ENCODE measurements around the gene NUDT7. TPM values are rescaled to one million over a fixed set of nuclear protein-coding genes. Genes with fewer than 3 reads are reported as not detected.
A peak's percentile ranks its signal among the peaks of the same experiment; 100 is the strongest.

The NUDT7 gene
- total RNA-seq, 1 experiment from 2014 or later, result 5.2 TPM

GRCh38 chr16:77788181-77789084 is 66.1 kb downstream of the NUDT7 start, which contains the start of gene VAT1L:
TSS of gene VAT1L (plus strand) at chr16:77788564. CDS start at chr16:77788683, 119 bp downstream.
- Histone ChIP-seq H3K36me3 (ENCODE audit: control insufficient read depth in 1 of 2, insufficient read depth in 2 of 2, low read length in 2 of 2) (no peaks in the 10 kb centered on the region), H4K20me1 (ENCODE audit: insufficient read depth) (no peaks in the 10 kb centered on the region), H3K9ac (ENCODE audit: low read length) (no peak within 1 kb of the TSS), H2AFZ (ENCODE audit: low read depth, low read length, poor library complexity, severe bottlenecking) (no peak within 1 kb of the TSS), H3K9me3 (ENCODE audit: control insufficient read depth in 1 of 2, insufficient read depth in 1 of 2, low read depth in 1 of 2, low read length in 2 of 2) (no peaks in the 10 kb centered on the region), H3K79me2 (ENCODE audit: insufficient read depth, low read length) (no peaks in the 10 kb centered on the region), H3K4me2 (ENCODE audit: low read length) (no peak within 1 kb of the TSS), H3K27ac (ENCODE audit: low read depth, low read length) (no peak within 1 kb of the TSS), H3K4me1 (ENCODE audit: control insufficient read depth in 1 of 2, insufficient read depth in 2 of 2, low read length in 2 of 2) (no peaks in the 10 kb centered on the region), H3K4me3 (replicated peaks in 1 of 2; ENCODE audit: low read depth in 1 of 2, low read length in 2 of 2) (no peak within 1 kb of the TSS), H3K27me3 (ENCODE audit: insufficient read depth, low read length) (peaks cover 53% of the 10 kb centered on the region), H3K9me2 (ENCODE audit: insufficient read depth) (no peaks in the 10 kb centered on the region)
- no TSS peak for BruUV-seq (replicated peaks)
- 0 out of 2 replicates have a peak, but pooled peaks have one; percentile 46 for ATAC-seq
- ChIA-PET POLR2A (no interaction called here), CTCF (no interaction called here), RAD21 (ENCODE audit: low non-redundant PET in 1 of 2, low total read pairs in 2 of 2, uncharacterized antibody in 2 of 2, unreplicated experiment in 2 of 2) (no interaction called here)
- no peak for TF ChIP-seq ZNF274 (IDR thresholded peaks at IDR 0.05; ENCODE audit: low read depth, low read length)
- no peak for DNase-seq (ENCODE audit: low read depth, low spot score)
- intact Hi-C loops (cut with micrococcal nuclease), result no loop called here

GRCh38 chr16:77789085-77790008 is 67.0 kb downstream of the NUDT7 start:
- Histone ChIP-seq H3K4me2 (ENCODE audit: low read length) (no peak overlapping the region), H3K79me2 (ENCODE audit: insufficient read depth, low read length) (no peaks in the 10 kb centered on the region), H3K4me1 (ENCODE audit: control insufficient read depth in 1 of 2, insufficient read depth in 2 of 2, low read length in 2 of 2) (no peaks in the 10 kb centered on the region), H3K4me3 (replicated peaks in 1 of 2; ENCODE audit: low read depth in 1 of 2, low read length in 2 of 2) (no peak overlapping the region), H3K27ac (ENCODE audit: low read depth, low read length) (no peak overlapping the region), H2AFZ (ENCODE audit: low read depth, low read length, poor library complexity, severe bottlenecking) (no peak overlapping the region), H3K9me2 (ENCODE audit: insufficient read depth) (no peaks in the 10 kb centered on the region), H4K20me1 (ENCODE audit: insufficient read depth) (no peaks in the 10 kb centered on the region), H3K9me3 (ENCODE audit: control insufficient read depth in 1 of 2, insufficient read depth in 1 of 2, low read depth in 1 of 2, low read length in 2 of 2) (no peaks in the 10 kb centered on the region), H3K27me3 (ENCODE audit: insufficient read depth, low read length) (peaks cover 62% of the 10 kb centered on the region), H3K9ac (ENCODE audit: low read length) (no peak overlapping the region), H3K36me3 (ENCODE audit: control insufficient read depth in 1 of 2, insufficient read depth in 2 of 2, low read length in 2 of 2) (no peaks in the 10 kb centered on the region)
- ATAC-seq, result no peak
- CTCF ChIA-PET, result no interaction called here
- RAD21 ChIA-PET (ENCODE audit: low non-redundant PET in 1 of 2, low total read pairs in 2 of 2, uncharacterized antibody in 2 of 2, unreplicated experiment in 2 of 2), result no interaction called here
- no peak for DNase-seq (ENCODE audit: low read depth, low spot score)
- BruUV-seq (replicated peaks), result no TSS peak
- intact Hi-C loops (cut with micrococcal nuclease), result no loop called here
- POLR2A ChIA-PET, result no interaction called here
- TF ChIP-seq ATF3 (IDR thresholded peaks at IDR 0.05), result no peak
- TF ChIP-seq EGR1 (IDR thresholded peaks at IDR 0.05; ENCODE audit: low read depth), result no peak
- TF ChIP-seq ZBTB33 (IDR thresholded peaks at IDR 0.05; ENCODE audit: extremely low read depth, insufficient replicate concordance, low read length), result no peak
- TF ChIP-seq JUND (IDR thresholded peaks at IDR 0.05), result no peak
- no peak for TF ChIP-seq CEBPB (IDR thresholded peaks at IDR 0.05; ENCODE audit: low read depth)
- TF ChIP-seq POLR2AphosphoS5 (IDR thresholded peaks at IDR 0.05; ENCODE audit: low read depth, low read length), result no peak
- TF ChIP-seq EZH2 (IDR thresholded peaks at IDR 0.05), result no peak
- TF ChIP-seq RAD21 (IDR thresholded peaks at IDR 0.05; ENCODE audit: low read depth), result no peak
- TF ChIP-seq FOSL1 (IDR thresholded peaks at IDR 0.05; ENCODE audit: low read depth), result no peak
- TF ChIP-seq SRF (IDR thresholded peaks at IDR 0.05; ENCODE audit: low read depth), result no peak
- TF ChIP-seq POLR2A (IDR thresholded peaks at IDR 0.05; ENCODE audit: borderline replicate concordance, extremely low read depth, insufficient read depth, insufficient read length), result no peak
- TF ChIP-seq SP1 (IDR thresholded peaks at IDR 0.05; ENCODE audit: low read depth), result no peak
- no peak for TF ChIP-seq EZH2phosphoT487 (IDR thresholded peaks at IDR 0.05; ENCODE audit: borderline replicate concordance)
- TF ChIP-seq YY1 (IDR thresholded peaks at IDR 0.05; ENCODE audit: extremely low read depth, insufficient replicate concordance, low read depth, low read length), result no peak
